ENCODE results near the gene LCTL.

GRCh38 chr15:66609876-66610275 is 44.1 kb upstream of the LCTL start:
- TF ChIP-seq POLR2AphosphoS5 (IDR thresholded peaks at IDR 0.05): no peak
- no peak for TF ChIP-seq CTCF (IDR thresholded peaks at IDR 0.05 in 8 of 11, conservative IDR thresholded peaks at IDR 0.05 in 3 of 11)
